ENCODE results near the gene SLC4A11.

The SLC4A11 gene

GRCh38 chr20:3235666-3236324, 3.2 kb downstream of the SLC4A11 start:
- H3K27me3 ChIP-seq (ENCODE audit: control insufficient read depth, insufficient read depth, low read length), result peaks cover 53% of the 10 kb centered on the region
- H3K4me3 ChIP-seq (ENCODE audit: low read depth, low read length), result no peak overlapping the region
- no peak overlapping the region for H3K27ac ChIP-seq (ENCODE audit: low read depth, low read length)
- no peak overlapping the region for H3K9ac ChIP-seq (ENCODE audit: low read length)
- H3K9me3 ChIP-seq (ENCODE audit: control insufficient read depth, insufficient read depth, low read depth, low read length), result no peaks in the 10 kb centered on the region
- peaks cover 13% of the 10 kb centered on the region; the same call in 1 of the 2 replicates for H3K36me3 ChIP-seq (ENCODE audit: control insufficient read depth, insufficient read depth, low read length)
- H3K4me1 ChIP-seq (ENCODE audit: control insufficient read depth, insufficient read depth, low read length), result peaks cover 12% of the 10 kb centered on the region

DNA sequence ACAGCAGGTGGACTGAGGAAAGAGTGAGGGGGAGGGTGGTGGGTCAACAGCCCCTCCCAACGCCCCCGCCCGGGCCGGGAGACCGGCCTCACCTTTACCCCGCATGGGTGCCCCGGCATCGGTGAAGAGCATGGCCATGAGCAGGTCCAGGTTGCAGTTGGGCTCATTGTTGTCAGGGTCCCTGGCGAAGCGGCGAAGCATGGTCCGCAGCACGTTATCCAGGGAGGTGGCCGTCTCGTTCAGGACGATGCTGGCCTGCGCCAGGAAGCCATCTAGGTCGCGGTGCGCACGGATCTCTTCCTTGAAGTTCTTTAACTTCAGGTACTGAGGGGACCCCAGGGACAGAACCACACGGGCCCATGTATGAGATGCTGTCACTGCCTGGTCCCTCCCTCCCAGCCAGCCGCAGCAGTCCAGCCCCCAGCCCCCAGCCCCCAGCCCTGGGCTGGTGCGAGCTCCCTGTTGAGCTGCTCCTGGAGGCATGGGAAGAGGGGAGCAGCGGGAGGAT, 4.9 kb downstream of the SLC4A11 start:
- Histone ChIP-seq H3K4me1 (ENCODE audit: control insufficient read depth, insufficient read depth, low read length) (peaks cover 6% of the 10 kb centered on the region), H3K27ac (ENCODE audit: low read depth, low read length) (no peak overlapping the region), H3K27me3 (ENCODE audit: control insufficient read depth, insufficient read depth, low read length) (peaks cover 37% of the 10 kb centered on the region), H3K9ac (ENCODE audit: low read length) (no peak overlapping the region), H3K9me3 (ENCODE audit: control insufficient read depth, insufficient read depth, low read depth, low read length) (no peaks in the 10 kb centered on the region), H3K36me3 (ENCODE audit: control insufficient read depth, insufficient read depth, low read length) (peaks cover 28% of the 10 kb centered on the region), H3K4me3 (ENCODE audit: low read depth, low read length) (no peak overlapping the region)

DNA sequence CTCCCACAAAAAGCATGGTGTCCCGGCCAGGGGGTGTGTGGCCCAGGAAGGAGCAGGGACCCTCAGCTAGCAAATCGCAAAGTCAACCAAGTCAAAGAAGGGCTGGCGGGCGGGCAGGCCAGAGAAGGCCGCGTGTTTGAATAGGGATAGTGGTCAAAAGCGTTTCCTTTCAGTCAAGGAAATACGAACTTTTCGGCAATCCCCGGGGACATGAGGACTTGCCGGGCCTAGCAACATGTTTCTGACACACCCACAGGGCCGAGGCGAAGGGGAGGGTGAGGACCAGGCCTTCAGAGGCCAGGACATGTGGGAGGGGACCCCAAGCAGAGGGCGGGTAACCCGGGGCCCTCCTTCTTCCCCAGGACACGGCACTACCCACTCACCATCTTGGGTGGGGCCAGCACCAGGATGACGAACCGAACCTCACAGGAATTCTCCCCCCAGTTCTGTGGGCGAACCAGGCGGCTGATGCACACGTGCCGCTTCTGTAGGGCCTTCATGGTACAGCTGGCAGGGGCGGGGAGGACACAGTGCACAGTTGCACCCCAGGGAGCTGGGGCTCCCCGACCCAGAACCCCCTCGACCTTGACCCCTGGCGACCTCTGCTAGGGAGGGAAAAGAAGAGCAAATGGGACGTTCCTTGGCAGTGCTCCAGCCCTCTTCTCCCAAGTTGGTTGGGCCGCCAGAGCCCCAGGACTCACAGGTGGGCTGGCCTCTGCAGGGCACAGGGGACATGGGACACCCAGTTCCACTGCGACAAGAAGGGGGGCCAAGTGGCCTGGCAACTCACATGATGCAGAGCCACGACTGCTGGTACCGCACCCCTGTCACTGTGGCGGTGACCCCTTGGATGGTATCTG, 5.6 kb downstream of the SLC4A11 start:
- no peak overlapping the region for H3K27ac ChIP-seq (ENCODE audit: low read depth, low read length)
- H3K4me3 ChIP-seq (ENCODE audit: low read depth, low read length), result no peak overlapping the region
- H3K27me3 ChIP-seq (ENCODE audit: control insufficient read depth, insufficient read depth, low read length), result peaks cover 30% of the 10 kb centered on the region
- H3K36me3 ChIP-seq (ENCODE audit: control insufficient read depth, insufficient read depth, low read length), result peaks cover 32% of the 10 kb centered on the region
- no peak overlapping the region for H3K9ac ChIP-seq (ENCODE audit: low read length)
- peaks cover 6% of the 10 kb centered on the region for H3K4me1 ChIP-seq (ENCODE audit: control insufficient read depth, insufficient read depth, low read length)
- H3K9me3 ChIP-seq (ENCODE audit: control insufficient read depth, insufficient read depth, low read depth, low read length), result no peaks in the 10 kb centered on the region

DNA sequence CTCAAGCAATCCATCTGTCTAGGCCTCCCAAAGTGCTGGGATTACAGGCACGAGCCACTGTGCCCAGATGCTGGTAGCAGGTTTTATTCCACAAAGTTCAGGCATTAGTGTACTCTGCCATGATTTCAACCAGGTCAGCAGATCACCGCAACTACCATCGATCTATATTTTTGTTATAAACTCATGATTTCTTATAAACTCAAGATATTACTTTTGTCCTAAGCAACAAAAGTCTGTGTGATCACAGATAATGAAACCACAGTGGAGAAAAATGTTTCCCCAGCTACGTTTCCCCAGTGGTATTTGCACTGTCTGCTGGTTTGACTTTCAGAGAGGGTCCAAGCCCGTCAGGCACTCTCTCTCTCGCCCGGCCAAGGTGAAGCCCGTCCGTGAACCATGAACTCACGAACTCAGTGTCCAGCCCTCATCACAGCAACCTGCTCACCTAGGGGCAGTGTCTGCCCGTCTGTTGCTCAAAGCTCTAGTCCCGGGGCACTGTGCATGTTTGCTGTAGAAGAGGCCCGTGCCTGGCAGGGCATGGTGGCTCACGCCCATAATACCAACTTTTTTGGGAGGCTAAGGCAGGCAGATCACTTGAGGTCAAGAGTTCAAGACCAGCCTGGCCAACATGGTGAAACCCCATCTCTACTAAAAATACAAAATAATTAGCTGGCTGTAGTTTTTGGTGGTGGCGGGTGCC, 7.0 kb downstream of the SLC4A11 start:
- H3K27me3 ChIP-seq (ENCODE audit: control insufficient read depth, insufficient read depth, low read length), result peaks cover 17% of the 10 kb centered on the region
- H3K27ac ChIP-seq (ENCODE audit: low read depth, low read length), result no peak overlapping the region
- peaks cover 38% of the 10 kb centered on the region for H3K36me3 ChIP-seq (ENCODE audit: control insufficient read depth, insufficient read depth, low read length)
- H3K4me1 ChIP-seq (ENCODE audit: control insufficient read depth, insufficient read depth, low read length), result no peaks in the 10 kb centered on the region
- no peak overlapping the region for H3K4me3 ChIP-seq (ENCODE audit: low read depth, low read length)
- H3K9me3 ChIP-seq (ENCODE audit: control insufficient read depth, insufficient read depth, low read depth, low read length), result no peaks in the 10 kb centered on the region
- H3K9ac ChIP-seq (ENCODE audit: low read length), result no peak overlapping the region

- peaks cover 8% of the 10 kb centered on the region; the same call in 1 of the 2 replicates for H3K27me3 ChIP-seq (ENCODE audit: control insufficient read depth, insufficient read depth, low read length)
- no peak overlapping the region for H3K4me3 ChIP-seq (ENCODE audit: low read depth, low read length)
- no peaks in the 10 kb centered on the region for H3K4me1 ChIP-seq (ENCODE audit: control insufficient read depth, insufficient read depth, low read length)
- peaks cover 42% of the 10 kb centered on the region for H3K36me3 ChIP-seq (ENCODE audit: control insufficient read depth, insufficient read depth, low read length)
- H3K9me3 ChIP-seq (ENCODE audit: control insufficient read depth, insufficient read depth, low read depth, low read length), result no peaks in the 10 kb centered on the region
- no peak overlapping the region for H3K27ac ChIP-seq (ENCODE audit: low read depth, low read length)
- no peak overlapping the region for H3K9ac ChIP-seq (ENCODE audit: low read length)
Measured at GRCh38 chr20:3231116-3231515, 7.9 kb downstream of the SLC4A11 start.

- Histone ChIP-seq H3K36me3 (ENCODE audit: control insufficient read depth, insufficient read depth, low read length) (peaks cover 43% of the 10 kb centered on the region), H3K9me3 (ENCODE audit: control insufficient read depth, insufficient read depth, low read depth, low read length) (no peaks in the 10 kb centered on the region), H3K9ac (ENCODE audit: low read length) (no peak overlapping the region), H3K4me3 (ENCODE audit: low read depth, low read length) (no peak overlapping the region), H3K27ac (ENCODE audit: low read depth, low read length) (no peak overlapping the region), H3K27me3 (ENCODE audit: control insufficient read depth, insufficient read depth, low read length) (no peaks in the 10 kb centered on the region), H3K4me1 (ENCODE audit: control insufficient read depth, insufficient read depth, low read length) (no peaks in the 10 kb centered on the region)
Measured at GRCh38 chr20:3229798-3230197, 9.2 kb downstream of the SLC4A11 start.

DNA sequence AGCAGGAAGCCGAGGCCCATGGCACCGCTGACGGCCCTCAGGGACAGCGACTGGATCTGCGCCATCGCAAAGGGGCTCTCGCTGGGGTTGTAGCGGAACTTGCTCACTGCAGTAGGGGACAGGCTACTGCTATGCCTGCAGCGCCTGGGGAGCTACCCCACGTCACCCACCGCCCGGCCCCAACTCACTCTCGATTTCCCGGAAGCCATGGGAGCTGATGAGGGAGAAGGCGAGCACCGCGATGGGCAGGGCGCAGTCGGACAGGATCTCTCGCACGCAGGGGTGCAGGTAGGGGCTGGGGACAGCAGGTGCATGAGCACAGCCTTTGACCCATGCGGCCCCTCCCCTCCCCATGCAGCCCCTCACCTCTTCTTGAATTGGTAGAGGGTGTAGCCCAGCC, 9.8 kb downstream of the SLC4A11 start:
- no peaks in the 10 kb centered on the region for H3K27me3 ChIP-seq (ENCODE audit: control insufficient read depth, insufficient read depth, low read length)
- H3K27ac ChIP-seq (ENCODE audit: low read depth, low read length), result no peak overlapping the region
- H3K4me3 ChIP-seq (ENCODE audit: low read depth, low read length), result no peak overlapping the region
- H3K9ac ChIP-seq (ENCODE audit: low read length), result no peak overlapping the region
- H3K9me3 ChIP-seq (ENCODE audit: control insufficient read depth, insufficient read depth, low read depth, low read length), result no peaks in the 10 kb centered on the region
- H3K4me1 ChIP-seq (ENCODE audit: control insufficient read depth, insufficient read depth, low read length), result no peaks in the 10 kb centered on the region
- H3K36me3 ChIP-seq (ENCODE audit: control insufficient read depth, insufficient read depth, low read length), result peaks cover 44% of the 10 kb centered on the region

- no peak overlapping the region for H3K9ac ChIP-seq (ENCODE audit: low read length)
- H3K27ac ChIP-seq (ENCODE audit: low read depth, low read length), result no peak overlapping the region
- peaks cover 45% of the 10 kb centered on the region for H3K36me3 ChIP-seq (ENCODE audit: control insufficient read depth, insufficient read depth, low read length)
- no peaks in the 10 kb centered on the region for H3K27me3 ChIP-seq (ENCODE audit: control insufficient read depth, insufficient read depth, low read length)
- H3K4me3 ChIP-seq (ENCODE audit: low read depth, low read length), result no peak overlapping the region
- H3K4me1 ChIP-seq (ENCODE audit: control insufficient read depth, insufficient read depth, low read length), result no peaks in the 10 kb centered on the region
- H3K9me3 ChIP-seq (ENCODE audit: control insufficient read depth, insufficient read depth, low read depth, low read length), result no peaks in the 10 kb centered on the region
Measured at GRCh38 chr20:3228750-3229032, 10.3 kb downstream of the SLC4A11 start.

- no peak overlapping the region for H3K9ac ChIP-seq (ENCODE audit: low read length)
- no peaks in the 10 kb centered on the region for H3K4me1 ChIP-seq (ENCODE audit: control insufficient read depth, insufficient read depth, low read length)
- H3K4me3 ChIP-seq (ENCODE audit: low read depth, low read length), result no peak overlapping the region
- H3K27ac ChIP-seq (ENCODE audit: low read depth, low read length), result no peak overlapping the region
- peaks cover 45% of the 10 kb centered on the region for H3K36me3 ChIP-seq (ENCODE audit: control insufficient read depth, insufficient read depth, low read length)
- H3K27me3 ChIP-seq (ENCODE audit: control insufficient read depth, insufficient read depth, low read length), result no peaks in the 10 kb centered on the region
- H3K9me3 ChIP-seq (ENCODE audit: control insufficient read depth, insufficient read depth, low read depth, low read length), result no peaks in the 10 kb centered on the region
Measured at GRCh38 chr20:3227936-3228749, 10.8 kb downstream of the SLC4A11 start.

DNA sequence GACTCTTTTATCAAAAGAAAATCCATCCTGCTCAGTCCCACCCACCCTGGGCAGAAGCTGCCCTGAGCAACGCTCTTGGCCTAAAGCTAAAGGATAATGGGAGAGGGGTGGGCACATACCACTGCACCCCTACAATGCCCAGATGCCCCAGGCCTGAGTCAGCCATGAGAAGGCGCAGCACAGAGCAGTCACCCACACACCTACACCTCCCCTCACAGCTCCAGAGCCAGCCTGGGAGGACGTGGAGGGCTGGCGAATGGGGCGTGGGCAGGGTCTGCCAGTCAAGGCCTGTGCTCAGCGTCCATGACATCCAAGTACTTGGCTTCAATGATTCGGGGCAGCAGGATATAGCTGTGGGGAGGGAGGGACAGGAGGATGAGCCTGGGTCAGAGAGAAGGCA, 11.5 kb downstream of the SLC4A11 start:
- Histone ChIP-seq H3K27ac (ENCODE audit: low read depth, low read length) (no peak overlapping the region), H3K9me3 (ENCODE audit: control insufficient read depth, insufficient read depth, low read depth, low read length) (no peaks in the 10 kb centered on the region), H3K9ac (ENCODE audit: low read length) (no peak overlapping the region), H3K36me3 (ENCODE audit: control insufficient read depth, insufficient read depth, low read length) (peaks cover 51% of the 10 kb centered on the region), H3K4me3 (ENCODE audit: low read depth, low read length) (no peak overlapping the region), H3K27me3 (ENCODE audit: control insufficient read depth, insufficient read depth, low read length) (no peaks in the 10 kb centered on the region), H3K4me1 (ENCODE audit: control insufficient read depth, insufficient read depth, low read length) (peaks cover 4% of the 10 kb centered on the region; the same call in 1 of the 2 replicates)

Data from HUES6 (cell line).